ENCODE data around the gene MRPL38. TPM values are rescaled to one million over a fixed set of nuclear protein-coding genes. Genes with fewer than 3 reads are reported as not detected.

Gene MRPL38
- total and polyA plus RNA-seq, 2 of the 8 experiments (the other 6 are each of a cell fraction or from before 2014, with no cell fraction given), result 78.4 to 125 TPM

GRCh38 chr17:75872434-75873351, 32.0 kb downstream of the MRPL38 start:
- H3K79me2 ChIP-seq (ENCODE audit: control insufficient read depth in 1 of 2, insufficient read depth in 2 of 2, low read length in 2 of 2), result no peaks in the 10 kb centered on the region
- no peak overlapping the region for H3K4ac ChIP-seq (replicated peaks; ENCODE audit: insufficient read length, low read depth, low read length)
- no peak overlapping the region for H4K5ac ChIP-seq (ENCODE audit: insufficient read length, low read depth, low read length)
- H3K18ac ChIP-seq (ENCODE audit: extremely low read depth, low read length), result no peak overlapping the region
- H4K8ac ChIP-seq (ENCODE audit: extremely low read depth, insufficient read depth, low read length), result peak overlapping the region; percentile 60
- H3K56ac ChIP-seq (replicated peaks; ENCODE audit: insufficient read length, low read depth, low read length), result no peak overlapping the region
- H3K4me2 ChIP-seq (ENCODE audit: insufficient read depth in 1 of 2, low read depth in 2 of 2, low read length in 2 of 2), result no peak overlapping the region; a peak in 1 of 4 replicates
- H3K23me2 ChIP-seq (ENCODE audit: low read depth, low read length), result peaks cover 5% of the 10 kb centered on the region; the same call in 1 of the 2 replicates
- DNase-seq (ENCODE audit: low read depth in 1 of 2, low spot score in 2 of 2) (no peak), FAIRE-seq (no peak)
- peaks cover 0 to 24% (median 13%) of the 10 kb centered on the region in 4 experiments; a peak in 6 of 7 replicates for H3K4me1 ChIP-seq (replicated peaks in 1 of 4; ENCODE audit: control insufficient read depth in 3 of 4, insufficient read depth in 4 of 4, low read length in 3 of 4)
- no peaks in the 10 kb centered on the region for H3K36me3 ChIP-seq (ENCODE audit: control insufficient read depth in 2 of 4, insufficient read depth in 4 of 4, low read length in 3 of 4)
- no peaks in the 10 kb centered on the region for H3K9me3 ChIP-seq (ENCODE audit: insufficient read depth in 2 of 2, low read depth in 1 of 2, low read length in 1 of 2)
- H3K14ac ChIP-seq (ENCODE audit: insufficient read length), result no peak overlapping the region
- H4K20me1 ChIP-seq (replicated peaks in 1 of 2; ENCODE audit: control insufficient read depth in 1 of 2, insufficient read depth in 2 of 2, low read length in 2 of 2), result no peaks in the 10 kb centered on the region
- H2BK20ac ChIP-seq (ENCODE audit: low read length), result no peak overlapping the region
- H2AFZ ChIP-seq (ENCODE audit: low read length), result 0 out of 2 replicates have a peak overlapping the region, but pooled peaks have one; percentile 62
- no peak overlapping the region for H3K23ac ChIP-seq (ENCODE audit: insufficient read length)
- peak overlapping the region; percentile 5 for H4K91ac ChIP-seq (replicated peaks; ENCODE audit: insufficient read length, low read length)
- no peak overlapping the region for H2BK120ac ChIP-seq (replicated peaks; ENCODE audit: low read depth, low read length)
- ChIA-PET CTCF (ENCODE audit: partially characterized antibody) (interaction anchor here (0.8 to 11.3 kb wide), 10 partner anchors 11 to 147 kb away, joined by 3 to 157 read pairs (median 4); partner anchors contain the start of genes CDK3, MRPL38, TRIM65 and WBP2), POLR2A (ENCODE audit: partially characterized antibody) (interaction anchor here (1.1 to 12.1 kb wide), 4 partner anchors 11 to 97 kb away, joined by 3 to 143 read pairs (median 6); partner anchors contain the start of gene TRIM65)
- H2BK5ac ChIP-seq (ENCODE audit: low read depth, low read length), result peak overlapping the region; percentile 12
- TF ChIP-seq HDAC2 (IDR thresholded peaks at IDR 0.05; ENCODE audit: borderline replicate concordance in 1 of 2, low read depth in 2 of 2, low read length in 2 of 2), result no peak
- TF ChIP-seq TEAD4 (IDR thresholded peaks at IDR 0.05; ENCODE audit: low read depth, low read length), result peak; percentile 20; the same call in 1 of the 2 replicates
- no peak for TF ChIP-seq GABPA (IDR thresholded peaks at IDR 0.05; ENCODE audit: borderline replicate concordance, insufficient read depth, low read length)
- H2BK15ac ChIP-seq (ENCODE audit: low read length), result no peak overlapping the region
- H2BK12ac ChIP-seq (ENCODE audit: low read depth, low read length), result no peak overlapping the region
- no peaks in the 10 kb centered on the region for H3K79me1 ChIP-seq (ENCODE audit: low read depth, low read length)
- H3K27ac ChIP-seq (ENCODE audit: low read depth, low read length), result peak overlapping the region; percentile 18; the same call in 1 of the 2 replicates
- no peak overlapping the region for H3K9ac ChIP-seq (replicated peaks in 1 of 4; ENCODE audit: extremely low read depth in 1 of 4, low read depth in 3 of 4, low read length in 3 of 4)
- WGBS, 2 experiments (ENCODE audit: extremely low coverage in 1 of 2, insufficient coverage in 1 of 2, insufficient read length in 1 of 2, insufficient replicate concordance in 2 of 2, low coverage in 1 of 2, low lambda C conversion rate in 2 of 2, missing lambda C conversion rate in 1 of 2), result 86% methylated on average over 13 of the region's 13 CpGs; no CpG with 5 or more reads in 1 of the 2 experiments
- H3K4me3 ChIP-seq (ENCODE audit: extremely low read depth in 1 of 4, insufficient read depth in 2 of 4, low read depth in 3 of 4, low read length in 4 of 4), result no peak overlapping the region
- H2AK5ac ChIP-seq (ENCODE audit: low read depth, low read length), result no peak overlapping the region
- H3K27me3 ChIP-seq (replicated peaks in 1 of 4; ENCODE audit: control insufficient read depth in 3 of 4, extremely low read depth in 1 of 4, insufficient read depth in 3 of 4, low read length in 3 of 4), result peaks cover 5 to 16% (median 13%) of the 10 kb centered on the region in 4 experiments; a peak in 6 of 7 replicates
